HepG2 (cell line): Measurements from ENCODE around the gene ACSS3.

Experiments used
- ATF7 ChIP-seq, 2 experiments: fragments of 450-650 bp in 1 of 2; sonication (generic) in 1 of 2; formaldehyde crosslinking in 1 of 2; IDR thresholded peaks; 2 replicates each; pipeline versions ENCODE4 v1.4.0 to v1.6.1; 2016 to 2020; ENCODE audit warnings: antibody characterized with exemption in 1 of 2, mild to moderate bottlenecking in 1 of 2, missing genetic modification reagents in 1 of 2
- RFX5 ChIP-seq: IDR thresholded peaks from 2 replicates; pipeline ENCODE4 v1.6.1; 2011; ENCODE audit warnings: low read depth, low read length, improper control_type of control experiment
- TF ChIP-seq, protein P1 (sequence below): IDR thresholded peaks from 2 replicates; pipeline ENCODE4 v1.6.1; 2012; ENCODE audit warnings: inconsistent platforms

DNA sequence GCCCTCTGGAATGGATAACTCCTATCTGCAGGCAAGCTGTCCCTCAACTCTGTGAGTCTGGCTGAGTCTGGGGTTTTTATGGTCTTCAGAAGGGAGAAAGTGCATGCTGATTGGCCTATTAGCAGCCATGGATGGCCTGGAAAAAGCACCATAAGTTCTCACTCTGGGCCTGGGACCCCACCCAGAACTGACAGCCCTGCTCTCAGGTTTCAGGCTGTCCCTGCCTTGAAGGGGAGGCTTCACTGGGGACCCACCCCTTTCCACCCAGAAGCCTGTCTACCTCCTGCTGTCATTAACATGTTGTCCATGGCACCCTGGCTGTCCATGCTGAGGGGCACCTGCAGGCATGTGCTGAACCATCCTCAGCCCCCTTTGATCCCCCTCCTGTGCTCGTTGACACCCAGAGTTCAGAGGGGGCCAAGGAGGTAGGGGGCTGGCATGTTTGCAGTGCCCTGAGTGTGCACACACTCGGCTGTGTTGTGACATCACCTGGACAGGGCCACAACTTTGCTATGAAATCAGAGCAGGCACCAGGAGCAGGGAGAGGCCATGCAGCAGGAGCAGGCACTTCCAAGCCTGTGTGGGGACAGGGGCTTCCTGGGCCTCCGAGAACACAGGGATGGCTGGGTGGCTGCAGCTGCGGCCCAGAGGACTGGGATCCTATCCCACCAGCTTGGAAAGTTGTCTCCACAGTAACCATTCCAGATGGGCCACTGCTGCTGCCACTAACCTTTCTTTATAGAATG lies 84.7 kb downstream of the ACSS3 start:
- no peak for TF ChIP-seq ATF7 (IDR thresholded peaks at IDR 0.05)
- TF ChIP-seq ATF7 (CRISPR knock-in tag; IDR thresholded peaks at IDR 0.05), result no peak
- TF ChIP-seq RFX5, result no peak
- TF ChIP-seq, protein P1, sequence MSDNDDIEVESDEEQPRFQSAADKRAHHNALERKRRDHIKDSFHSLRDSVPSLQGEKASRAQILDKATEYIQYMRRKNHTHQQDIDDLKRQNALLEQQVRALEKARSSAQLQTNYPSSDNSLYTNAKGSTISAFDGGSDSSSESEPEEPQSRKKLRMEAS, result no peak
